Loucy (cell line): ENCODE data around the gene MSRB2.

ENCODE experiments used
- CTCF ChIP-seq: fragments of 200-600 bp; sonication (generic); conservative IDR thresholded peaks from 2 replicates; pipeline ENCODE4 v1.5.1; 2014; ENCODE audit warnings: mild to moderate bottlenecking, antibody characterized with exemption, low read length
- EZH2phosphoT487 ChIP-seq: fragments of 200-600 bp; IDR thresholded peaks from 2 replicates; pipeline ENCODE4 v1.6.1; 2018; ENCODE audit warnings: antibody characterized with exemption, mild to moderate bottlenecking, moderate library complexity, borderline replicate concordance

- TF ChIP-seq CTCF (no peak), EZH2phosphoT487 (no peak)
Observed at GRCh38 chr10:23073527-23073926, 21.9 kb upstream of the MSRB2 start.
